GM21367 (cell line): ENCODE measurements around the gene ZNF865.

Experiments used
- ATAC-seq: cut with Tn5 transposase; IDR thresholded peaks from one replicate; pipeline ENCODE4 v1.9.1; 2021; ENCODE audit not compliant: unreplicated experiment

Gene ZNF865

GRCh38 chr19:55622242-55622969, 17.0 kb downstream of the ZNF865 start:
- no peak for ATAC-seq

- no peak for ATAC-seq
Observed at GRCh38 chr19:55623130-55623529, 17.7 kb downstream of the ZNF865 start.

- ATAC-seq = no peak
Observed at GRCh38 chr19:55623561-55623960, 18.1 kb downstream of the ZNF865 start.

- peak; percentile 43 for ATAC-seq
Observed at GRCh38 chr19:55624109-55625003, 18.9 kb downstream of the ZNF865 start, which contains the start of gene ZNF784. TSS of gene ZNF784 (minus strand) at chr19:55624566. CDS start at chr19:55624561, 5 bp downstream.

DNA sequence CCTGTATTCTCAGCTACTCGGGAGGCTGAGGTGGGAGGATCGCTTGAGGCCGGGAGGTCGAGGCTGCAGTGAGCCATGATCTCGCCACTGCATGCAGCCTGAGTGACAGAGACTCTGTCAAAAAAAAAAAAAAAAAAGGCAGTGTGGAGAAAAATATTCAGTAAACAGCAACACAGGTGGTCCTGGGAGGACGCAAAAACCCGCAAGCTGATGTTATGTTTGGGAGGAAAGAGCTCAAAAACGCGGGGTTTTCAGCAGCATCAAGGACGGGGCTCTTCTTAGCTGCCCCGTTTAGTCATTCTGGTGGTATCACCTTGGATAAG, 19.5 kb downstream of the ZNF865 start:
- ATAC-seq = no peak

DNA sequence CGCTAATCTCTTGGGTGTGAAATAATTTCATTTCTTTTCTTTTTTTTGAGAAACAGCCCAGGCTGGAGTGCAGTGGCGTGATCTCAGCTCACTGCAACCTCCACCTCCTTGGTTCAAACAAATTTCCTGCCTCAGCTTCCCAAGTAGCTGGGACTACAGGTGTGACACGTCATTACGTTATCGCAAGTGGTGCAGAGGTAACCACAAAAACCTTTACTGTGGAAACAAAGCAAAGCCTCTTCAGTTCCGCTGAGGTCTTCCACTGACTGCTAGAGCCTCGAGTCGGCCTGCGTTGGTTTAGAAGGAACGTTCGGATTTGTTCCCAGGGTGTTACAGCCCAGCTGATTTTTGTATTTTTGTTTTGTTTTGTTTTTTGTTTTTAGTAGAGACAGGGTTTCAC, 20.9 kb downstream of the ZNF865 start:
- ATAC-seq = no peak

DNA sequence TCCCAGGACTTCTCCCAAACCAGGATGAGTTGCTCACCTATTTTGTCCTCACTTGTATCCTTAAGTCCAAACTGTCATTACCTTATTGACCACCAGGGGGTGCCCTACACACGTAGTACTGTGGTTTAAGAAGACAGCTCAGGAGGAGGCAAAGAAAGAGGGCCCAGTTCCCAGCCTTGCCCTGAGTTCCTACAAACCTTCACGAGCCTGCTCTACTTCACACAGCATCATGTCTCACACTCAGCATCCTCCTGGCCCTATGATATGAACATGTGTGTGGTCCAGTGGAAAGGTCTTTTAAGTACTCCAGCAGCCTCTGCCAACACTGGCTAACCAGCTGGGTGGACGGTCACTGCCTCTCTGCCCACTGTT, 27.0 kb downstream of the ZNF865 start:
- ATAC-seq = no peak

- ATAC-seq = no peak
Observed at GRCh38 chr19:55633861-55634260, 28.4 kb downstream of the ZNF865 start.

DNA sequence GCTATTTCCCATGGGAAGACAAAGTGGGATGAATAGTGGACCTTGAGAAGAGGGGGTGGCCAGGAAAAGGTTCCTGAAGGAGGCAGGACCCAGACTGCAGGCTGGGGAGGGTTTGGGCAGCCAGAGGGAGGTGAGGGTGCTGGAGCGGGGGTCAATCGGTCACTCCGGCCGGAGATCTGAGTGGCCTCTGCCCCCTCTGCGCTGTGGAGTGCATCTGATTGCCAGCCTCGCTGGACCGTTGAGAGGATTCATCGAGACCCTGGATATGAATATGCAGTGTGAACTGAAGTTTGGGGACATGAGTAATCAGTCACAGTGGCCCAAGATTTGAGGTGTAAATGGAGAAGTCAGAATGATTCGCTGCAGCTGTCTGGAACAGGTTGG, 29.9 kb downstream of the ZNF865 start:
- no peak for ATAC-seq

GRCh38 chr19:55635856-55636440, 30.5 kb downstream of the ZNF865 start:
- ATAC-seq = no peak

- no peak for ATAC-seq
Observed at GRCh38 chr19:55636723-55637122, 31.3 kb downstream of the ZNF865 start.

- no peak for ATAC-seq
Observed at GRCh38 chr19:55637534-55637933, 32.1 kb downstream of the ZNF865 start.

- no peak for ATAC-seq
Observed at GRCh38 chr19:55638864-55639359, 33.5 kb downstream of the ZNF865 start.

GRCh38 chr19:55640043-55640576, 34.7 kb downstream of the ZNF865 start:
- ATAC-seq = no peak

- ATAC-seq = no peak
Observed at GRCh38 chr19:55640577-55641425, 35.4 kb downstream of the ZNF865 start, which contains the start of gene ZNF580. TSS of gene ZNF580 (plus strand) at chr19:55641002. CDS start at chr19:55642509, 1,507 bp downstream.

GRCh38 chr19:55641426-55642152, 36.1 kb downstream of the ZNF865 start:
- ATAC-seq = no peak

- ATAC-seq = no peak
Observed at GRCh38 chr19:55642153-55643002, 36.9 kb downstream of the ZNF865 start.

DNA sequence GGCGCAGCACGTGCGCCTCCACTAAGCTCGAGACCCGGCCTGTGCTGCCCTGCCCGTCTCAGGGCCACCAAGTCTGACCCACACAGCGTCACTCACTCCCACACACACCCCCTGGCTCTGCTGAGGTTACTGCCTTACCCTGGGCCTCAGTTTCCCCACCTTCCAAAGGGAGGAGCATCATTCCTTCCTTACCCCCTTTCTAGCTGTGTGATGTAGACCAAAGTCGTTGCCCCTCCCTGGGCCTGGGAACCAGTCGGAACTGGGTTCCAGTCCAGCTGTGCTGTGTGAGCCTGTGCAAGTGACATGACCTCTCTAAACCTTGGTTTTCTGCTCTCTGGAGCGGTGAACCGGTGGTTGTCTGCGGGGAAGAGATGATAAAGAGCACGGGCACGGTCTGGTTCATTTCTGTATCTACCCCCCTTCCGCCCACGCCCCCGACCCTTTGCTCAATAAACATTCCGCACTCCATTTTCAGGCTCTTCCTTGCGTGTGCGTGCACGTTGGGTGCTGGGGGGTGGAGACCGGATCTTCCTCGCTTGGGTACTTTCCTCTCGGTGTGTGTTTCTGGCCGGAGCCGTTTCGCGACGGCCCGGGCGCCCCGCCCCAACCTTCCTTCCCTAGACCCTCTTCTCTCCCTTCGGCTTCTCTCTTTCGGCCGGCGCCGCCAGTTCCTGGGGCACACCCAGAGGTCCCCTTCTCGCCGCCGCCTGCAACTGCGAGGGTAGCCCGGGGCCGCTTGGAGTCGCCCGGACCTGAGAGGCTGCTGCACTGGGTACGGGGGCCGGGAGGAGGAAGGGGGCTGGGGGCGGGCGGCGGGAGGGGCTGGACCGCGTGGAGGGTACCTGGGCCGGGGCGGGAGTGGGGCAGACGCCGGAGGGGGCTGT, 37.8 kb downstream of the ZNF865 start, which contains the start of gene ZNF581:
Gene ZNF581 (plus strand): TSS at position 647 of the 884 bp plus-strand sequence. CDS start 923 bp downstream, outside the sequence.
- no peak for ATAC-seq
